Measurements from ENCODE around the gene ITGB8.

Gene ITGB8

DNA sequence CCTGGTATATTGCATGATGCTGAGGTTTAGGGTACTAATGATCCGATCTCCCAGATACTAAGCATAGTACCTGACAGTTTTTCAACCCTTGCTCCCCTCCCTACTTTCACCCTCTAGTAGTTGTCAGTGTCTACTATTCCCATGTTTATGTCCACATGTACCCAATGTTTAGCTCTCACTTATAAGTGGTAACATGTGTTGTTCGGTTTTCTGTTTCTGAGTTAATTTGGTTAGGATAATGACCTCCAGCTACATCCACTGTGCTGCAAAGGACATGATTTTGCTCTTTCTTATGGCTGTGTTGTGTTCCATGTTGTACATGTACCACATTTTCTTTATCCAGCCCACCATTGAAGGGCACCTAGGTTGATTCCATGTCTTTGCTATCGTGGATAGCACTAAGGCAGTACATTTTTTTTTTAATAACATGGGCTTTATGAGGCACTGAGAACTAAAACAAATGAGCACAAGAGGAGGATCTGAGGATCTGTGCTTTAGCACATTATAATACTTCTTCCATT is 28.1 kb downstream of the ITGB8 start:
- no peak for DNase-seq (ENCODE audit: low spot score)
- TF ChIP-seq, protein P1, sequence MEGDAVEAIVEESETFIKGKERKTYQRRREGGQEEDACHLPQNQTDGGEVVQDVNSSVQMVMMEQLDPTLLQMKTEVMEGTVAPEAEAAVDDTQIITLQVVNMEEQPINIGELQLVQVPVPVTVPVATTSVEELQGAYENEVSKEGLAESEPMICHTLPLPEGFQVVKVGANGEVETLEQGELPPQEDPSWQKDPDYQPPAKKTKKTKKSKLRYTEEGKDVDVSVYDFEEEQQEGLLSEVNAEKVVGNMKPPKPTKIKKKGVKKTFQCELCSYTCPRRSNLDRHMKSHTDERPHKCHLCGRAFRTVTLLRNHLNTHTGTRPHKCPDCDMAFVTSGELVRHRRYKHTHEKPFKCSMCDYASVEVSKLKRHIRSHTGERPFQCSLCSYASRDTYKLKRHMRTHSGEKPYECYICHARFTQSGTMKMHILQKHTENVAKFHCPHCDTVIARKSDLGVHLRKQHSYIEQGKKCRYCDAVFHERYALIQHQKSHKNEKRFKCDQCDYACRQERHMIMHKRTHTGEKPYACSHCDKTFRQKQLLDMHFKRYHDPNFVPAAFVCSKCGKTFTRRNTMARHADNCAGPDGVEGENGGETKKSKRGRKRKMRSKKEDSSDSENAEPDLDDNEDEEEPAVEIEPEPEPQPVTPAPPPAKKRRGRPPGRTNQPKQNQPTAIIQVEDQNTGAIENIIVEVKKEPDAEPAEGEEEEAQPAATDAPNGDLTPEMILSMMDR (IDR thresholded peaks at IDR 0.05; ENCODE audit: extremely low read depth, missing control alignments) = no peak

- TF ChIP-seq, protein P1 (IDR thresholded peaks at IDR 0.05; ENCODE audit: extremely low read depth, missing control alignments) = no peak
- no peak for DNase-seq (ENCODE audit: low spot score)
Observed at GRCh38 chr7:20359341-20359963, 28.8 kb downstream of the ITGB8 start.

GRCh38 chr7:20362574-20363253 is 32.0 kb downstream of the ITGB8 start:
- DNase-seq (ENCODE audit: low spot score) = no peak
- TF ChIP-seq, protein P1 (IDR thresholded peaks at IDR 0.05; ENCODE audit: extremely low read depth, missing control alignments) = no peak

DNA sequence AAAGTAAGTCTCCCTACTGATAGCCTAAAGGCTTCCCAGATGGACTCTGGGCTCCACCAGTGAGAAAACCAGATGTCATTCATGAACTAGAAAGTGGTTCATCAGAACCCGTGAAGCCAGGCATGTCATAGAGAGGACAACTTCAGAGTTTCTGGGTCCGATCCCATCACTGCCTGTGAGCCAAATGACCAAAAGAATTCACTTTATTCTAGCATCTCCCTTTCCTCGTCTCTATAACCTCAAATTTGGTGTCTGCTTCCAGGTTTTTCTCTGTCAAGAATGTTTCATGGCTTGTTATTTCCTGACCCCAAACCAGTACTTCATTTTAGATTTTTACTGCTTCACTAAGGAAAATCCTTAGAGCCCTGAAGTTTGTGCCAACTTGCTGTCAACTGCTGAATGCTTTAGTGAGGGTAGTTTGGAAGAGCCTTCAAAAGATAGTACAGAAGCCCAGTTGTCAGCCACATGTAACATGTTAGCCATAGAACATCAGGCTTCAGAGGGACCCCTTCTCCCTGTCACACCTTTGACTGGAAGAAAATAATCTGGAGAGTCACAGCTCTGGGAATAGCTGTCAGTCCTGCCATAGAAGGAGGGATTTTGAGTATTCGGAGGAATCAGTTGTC is 34.0 kb downstream of the ITGB8 start:
- DNase-seq (ENCODE audit: low spot score) = no peak
- TF ChIP-seq, protein P1 (IDR thresholded peaks at IDR 0.05; ENCODE audit: extremely low read depth, missing control alignments) = no peak

DNA sequence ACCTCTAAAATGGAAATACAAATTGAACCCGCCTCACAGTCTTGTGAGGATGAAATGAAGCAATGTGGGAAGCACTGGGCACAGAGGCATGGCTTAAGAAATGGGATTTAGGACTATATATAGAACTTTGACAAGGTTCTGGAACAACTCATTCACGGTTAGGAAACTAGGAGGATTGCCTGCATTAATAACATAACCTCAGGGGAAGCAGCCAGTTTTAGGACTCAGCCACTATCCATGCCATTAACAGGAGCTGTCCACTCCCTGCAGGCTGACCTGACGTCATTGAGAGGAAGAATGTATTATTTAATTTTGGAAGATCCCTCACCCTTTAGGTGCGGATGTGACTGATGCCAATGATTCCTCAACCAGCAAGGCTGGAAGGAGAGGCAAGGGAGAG is 34.8 kb downstream of the ITGB8 start:
- TF ChIP-seq, protein P1 (IDR thresholded peaks at IDR 0.05; ENCODE audit: extremely low read depth, missing control alignments) = no peak
- DNase-seq (ENCODE audit: low spot score) = no peak

GRCh38 chr7:20374399-20374798 is 43.7 kb downstream of the ITGB8 start:
- DNase-seq (ENCODE audit: low spot score) = no peak
- TF ChIP-seq, protein P1 (IDR thresholded peaks at IDR 0.05; ENCODE audit: extremely low read depth, missing control alignments) = no peak

- TF ChIP-seq, protein P1 (IDR thresholded peaks at IDR 0.05; ENCODE audit: extremely low read depth, missing control alignments) = no peak
- DNase-seq (ENCODE audit: low spot score) = no peak
Observed at GRCh38 chr7:20376796-20377195, 46.1 kb downstream of the ITGB8 start.

All from GM20000 (cell line).